GM21515 (cell line): ENCODE data around the gene ADGRF5.
A peak's percentile ranks its signal among the peaks of the same experiment; 100 is the strongest.
"Not testable (repeated sequence)": the region's sequence is repeated elsewhere in the genome, so short reads cannot be mapped to it uniquely, and the experiment has no call there.

Source experiments
- ATAC-seq: cut with Tn5 transposase; IDR thresholded peaks from one replicate; pipeline ENCODE4 v1.9.1; 2021; ENCODE audit not compliant: unreplicated experiment

The ADGRF5 gene

GRCh38 chr6:46896871-46897270 lies 24.9 kb downstream of the ADGRF5 start:
- ATAC-seq = no peak

GRCh38 chr6:46895930-46896329 lies 25.8 kb downstream of the ADGRF5 start:
- no peak for ATAC-seq

- no peak for ATAC-seq
These were observed 27.3 kb downstream of the ADGRF5 start for GRCh38 chr6:46894433-46894832.

GRCh38 chr6:46893648-46894047 lies 28.1 kb downstream of the ADGRF5 start:
- no peak for ATAC-seq

GRCh38 chr6:46891252-46891795 lies 30.4 kb downstream of the ADGRF5 start:
- no peak for ATAC-seq

- no peak for ATAC-seq
These were observed 33.2 kb downstream of the ADGRF5 start for GRCh38 chr6:46888578-46888977.

GRCh38 chr6:46888031-46888430 lies 33.7 kb downstream of the ADGRF5 start:
- no peak for ATAC-seq

GRCh38 chr6:46882645-46883044 lies 39.1 kb downstream of the ADGRF5 start:
- ATAC-seq = no peak

GRCh38 chr6:46879003-46879402 lies 42.7 kb downstream of the ADGRF5 start:
- no peak for ATAC-seq

GRCh38 chr6:46876126-46876525 lies 45.6 kb downstream of the ADGRF5 start:
- ATAC-seq = no peak

- ATAC-seq = no peak
These were observed 54.3 kb downstream of the ADGRF5 start for GRCh38 chr6:46867411-46867810.

GRCh38 chr6:46865221-46865620 lies 56.5 kb downstream of the ADGRF5 start:
- ATAC-seq = no peak

- ATAC-seq = no peak
These were observed 57.9 kb downstream of the ADGRF5 start for GRCh38 chr6:46863791-46864190.

- no peak for ATAC-seq
These were observed 59.4 kb downstream of the ADGRF5 start for GRCh38 chr6:46862381-46862780.

GRCh38 chr6:46855966-46856365 lies 65.8 kb downstream of the ADGRF5 start:
- ATAC-seq = peak; percentile 58

- not testable (repeated sequence) for ATAC-seq
These were observed 70.2 kb downstream of the ADGRF5 start for GRCh38 chr6:46851576-46851975.

- ATAC-seq = no peak
These were observed 70.9 kb downstream of the ADGRF5 start for GRCh38 chr6:46850792-46851191.

- no peak for ATAC-seq
These were observed 72.4 kb downstream of the ADGRF5 start for GRCh38 chr6:46849361-46849690.

- ATAC-seq = peak; percentile 91
These were observed 72.9 kb downstream of the ADGRF5 start for GRCh38 chr6:46848684-46849360.

GRCh38 chr6:46845126-46845525 lies 76.6 kb downstream of the ADGRF5 start:
- no peak for ATAC-seq

- ATAC-seq = not testable (repeated sequence)
These were observed 79.4 kb downstream of the ADGRF5 start for GRCh38 chr6:46842252-46842846.

- ATAC-seq = no peak
These were observed 83.7 kb downstream of the ADGRF5 start for GRCh38 chr6:46838033-46838432.

- ATAC-seq = not testable (repeated sequence)
These were observed 86.7 kb downstream of the ADGRF5 start for GRCh38 chr6:46834991-46835390.
